GM23338 (cell line): ENCODE measurements around the gene CSTF2T. TPM values are rescaled to one million over a fixed set of nuclear protein-coding genes. Genes with fewer than 3 reads are reported as not detected.

Experiments used
- ATAC-seq: fragments of 200-7000 bp; cut with Tn5 transposase; 3 replicates; pipeline ENCODE4 v1.9.1; 2020
- DNase-seq: peaks from one replicate; pipeline ENCODE4 v3.0.0-alpha.2; 2015; ENCODE audit warnings: low spot score
- H2AFZ ChIP-seq: fragments of 200-600 bp; sonication (generic); 2 replicates; pipeline ENCODE4 v1.8.0; 2016; ENCODE audit warnings: antibody characterized with exemption, mild to moderate bottlenecking, moderate library complexity
- H3F3A ChIP-seq: fragments of 200-600 bp; sonication (generic); replicated peaks from 2 replicates; pipeline ENCODE4 v1.8.0; 2017; ENCODE audit warnings: antibody characterized with exemption, mixed run types, low read depth
- H3K27ac ChIP-seq: fragments of 200-600 bp; sonication (generic); 2 replicates; pipeline ENCODE4 v1.6.1; 2016; ENCODE audit warnings: low read depth
- H3K27me3 ChIP-seq: fragments of 200-600 bp; sonication (generic); 2 replicates; pipeline ENCODE4 v1.8.0; 2016; ENCODE audit warnings: mild to moderate bottlenecking, mixed run types, moderate library complexity; ENCODE audit not compliant: insufficient read depth
- H3K36me3 ChIP-seq: fragments of 200-600 bp; sonication (generic); 2 replicates; pipeline ENCODE4 v1.8.0; 2016; ENCODE audit warnings: mild to moderate bottlenecking; ENCODE audit not compliant: insufficient read depth
- H3K4me1 ChIP-seq: fragments of 200-600 bp; sonication (generic); 2 replicates; pipeline ENCODE4 v1.8.0; 2016; ENCODE audit warnings: mild to moderate bottlenecking, moderate library complexity; ENCODE audit not compliant: insufficient read depth
- H3K4me2 ChIP-seq: fragments of 200-600 bp; sonication (generic); 2 replicates; pipeline ENCODE4 v1.7.1; 2017; ENCODE audit warnings: mixed run types
- H3K4me3 ChIP-seq: fragments of 200-600 bp; sonication (generic); 2 replicates; pipeline ENCODE4 v1.6.1; 2016; ENCODE audit warnings: mixed run types
- H3K79me2 ChIP-seq: fragments of 200-600 bp; sonication (generic); replicated peaks from 2 replicates; pipeline ENCODE4 v1.8.0; 2017; ENCODE audit warnings: mild to moderate bottlenecking; ENCODE audit not compliant: insufficient read depth
- H3K9me2 ChIP-seq: fragments of 200-600 bp; sonication (generic); 2 replicates; pipeline ENCODE4 v1.8.0; 2017; ENCODE audit not compliant: insufficient read depth
- H4K20me1 ChIP-seq: fragments of 200-600 bp; sonication (generic); replicated peaks from 2 replicates; pipeline ENCODE4 v1.8.0; 2017; ENCODE audit warnings: mild to moderate bottlenecking; ENCODE audit not compliant: insufficient read depth
- H3K27ac Mint-ChIP-seq: 2 replicates; pipeline ENCODE4 v1.8.0; 2020; ENCODE audit warnings: inconsistent platforms, mild to moderate bottlenecking, moderate library complexity, mixed read lengths
- H3K27me3 Mint-ChIP-seq: 3 replicates; pipeline ENCODE4 v1.8.0; 2022; ENCODE audit warnings: low read depth, mild to moderate bottlenecking, moderate library complexity, mixed read lengths, inconsistent platforms; ENCODE audit not compliant: insufficient read depth, poor library complexity
- H3K36me3 Mint-ChIP-seq: 3 replicates; pipeline ENCODE4 v1.8.0; 2021; ENCODE audit warnings: low read depth, mild to moderate bottlenecking, inconsistent platforms, moderate library complexity, mixed read lengths
- H3K4me1 Mint-ChIP-seq: 3 replicates; pipeline ENCODE4 v1.8.0; 2020; ENCODE audit warnings: mild to moderate bottlenecking, inconsistent platforms, mixed read lengths
- H3K4me3 Mint-ChIP-seq: 3 replicates; pipeline ENCODE4 v1.8.0; 2021; ENCODE audit warnings: moderate library complexity, mild to moderate bottlenecking, inconsistent platforms, mixed read lengths
- H3K9me3 Mint-ChIP-seq: 3 replicates; pipeline ENCODE4 v1.8.0; 2020; ENCODE audit warnings: moderate library complexity, mild to moderate bottlenecking, inconsistent platforms, mixed read lengths
- CREB1 ChIP-seq: fragments of 250-450 bp; sonication (Bioruptor Pico); IDR thresholded peaks from 2 replicates; pipeline ENCODE4 v1.5.0; 2020; ENCODE audit warnings: low read depth, mild to moderate bottlenecking, moderate library complexity
- EZH2 ChIP-seq: fragments of 200-600 bp; sonication (generic); IDR thresholded peaks from one replicate; pipeline ENCODE4 v1.8.0; 2017; ENCODE audit warnings: antibody characterized with exemption, mild to moderate bottlenecking, low read depth; ENCODE audit not compliant: unreplicated experiment
- EZH2phosphoT487 ChIP-seq: fragments of 200-600 bp; sonication (generic); IDR thresholded peaks from one replicate; pipeline ENCODE4 v1.8.1; 2018; ENCODE audit warnings: antibody characterized with exemption; ENCODE audit not compliant: unreplicated experiment
- NANOG ChIP-seq: IDR thresholded peaks from 2 replicates; pipeline ENCODE4 v1.6.1; 2016; ENCODE audit warnings: antibody characterized with exemption, borderline replicate concordance
- POLR2AphosphoS5 ChIP-seq: IDR thresholded peaks from 2 replicates; pipeline ENCODE4 v1.6.1; 2016; ENCODE audit warnings: antibody characterized with exemption, low read depth
- STAT1 ChIP-seq: IDR thresholded peaks from one replicate; pipeline ENCODE4 v1.6.1; 2016; ENCODE audit warnings: antibody characterized with exemption; ENCODE audit not compliant: unreplicated experiment
- ZNF114 ChIP-seq: fragments of 250-450 bp; sonication (Bioruptor Pico); IDR thresholded peaks from 2 replicates; pipeline ENCODE4 v1.5.0; 2020; ENCODE audit warnings: mild to moderate bottlenecking, moderate library complexity
- polyA plus RNA-seq: library from polyadenylated mRNA; unstranded; fragments of >200 nt; fragmentation: Nextera tagmentation; extraction: Ambion mirVana; gene quantifications from 2 replicates; pipeline ENCODE4 v1.2.1, GENCODE V29; 2016
- total RNA-seq: library from RNA; depleted of rRNA; stranded (reverse); fragments of >200 nt; shearing (Covaris generic); gene quantifications from 2 replicates; pipeline ENCODE4 v1.2.3, GENCODE V29; 2014
- TF ChIP-seq, protein P1 (sequence below): IDR thresholded peaks from one replicate; pipeline ENCODE4 v1.6.1; 2018; ENCODE audit warnings: antibody characterized with exemption; ENCODE audit not compliant: unreplicated experiment
- TF ChIP-seq, protein P2 (sequence below): IDR thresholded peaks from 2 replicates; pipeline ENCODE4 v1.6.1; 2016; ENCODE audit warnings: antibody characterized with exemption
- TF ChIP-seq, protein P3 (sequence below), 2 experiments: fragments of 200-600 bp in 1 of 2; sonication (generic) in 1 of 2; conservative IDR thresholded peaks; 2 replicates each; pipeline versions ENCODE4 v1.5.1 to v1.6.1; 2016 to 2017; ENCODE audit warnings: antibody characterized with exemption in 2 of 2, low read depth in 2 of 2, mild to moderate bottlenecking in 2 of 2, moderate library complexity in 1 of 2

CSTF2T gene
- total and polyA plus RNA-seq, 2 experiments from 2014 or later = 9.8 to 31.9 TPM

GRCh38 chr10:51654918-51655317, 44.5 kb downstream of the CSTF2T start (continued):
- TF ChIP-seq, protein P1, sequence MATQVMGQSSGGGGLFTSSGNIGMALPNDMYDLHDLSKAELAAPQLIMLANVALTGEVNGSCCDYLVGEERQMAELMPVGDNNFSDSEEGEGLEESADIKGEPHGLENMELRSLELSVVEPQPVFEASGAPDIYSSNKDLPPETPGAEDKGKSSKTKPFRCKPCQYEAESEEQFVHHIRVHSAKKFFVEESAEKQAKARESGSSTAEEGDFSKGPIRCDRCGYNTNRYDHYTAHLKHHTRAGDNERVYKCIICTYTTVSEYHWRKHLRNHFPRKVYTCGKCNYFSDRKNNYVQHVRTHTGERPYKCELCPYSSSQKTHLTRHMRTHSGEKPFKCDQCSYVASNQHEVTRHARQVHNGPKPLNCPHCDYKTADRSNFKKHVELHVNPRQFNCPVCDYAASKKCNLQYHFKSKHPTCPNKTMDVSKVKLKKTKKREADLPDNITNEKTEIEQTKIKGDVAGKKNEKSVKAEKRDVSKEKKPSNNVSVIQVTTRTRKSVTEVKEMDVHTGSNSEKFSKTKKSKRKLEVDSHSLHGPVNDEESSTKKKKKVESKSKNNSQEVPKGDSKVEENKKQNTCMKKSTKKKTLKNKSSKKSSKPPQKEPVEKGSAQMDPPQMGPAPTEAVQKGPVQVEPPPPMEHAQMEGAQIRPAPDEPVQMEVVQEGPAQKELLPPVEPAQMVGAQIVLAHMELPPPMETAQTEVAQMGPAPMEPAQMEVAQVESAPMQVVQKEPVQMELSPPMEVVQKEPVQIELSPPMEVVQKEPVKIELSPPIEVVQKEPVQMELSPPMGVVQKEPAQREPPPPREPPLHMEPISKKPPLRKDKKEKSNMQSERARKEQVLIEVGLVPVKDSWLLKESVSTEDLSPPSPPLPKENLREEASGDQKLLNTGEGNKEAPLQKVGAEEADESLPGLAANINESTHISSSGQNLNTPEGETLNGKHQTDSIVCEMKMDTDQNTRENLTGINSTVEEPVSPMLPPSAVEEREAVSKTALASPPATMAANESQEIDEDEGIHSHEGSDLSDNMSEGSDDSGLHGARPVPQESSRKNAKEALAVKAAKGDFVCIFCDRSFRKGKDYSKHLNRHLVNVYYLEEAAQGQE = no peak
- no peak for TF ChIP-seq NANOG
- no peak for TF ChIP-seq EZH2phosphoT487
- no peak for TF ChIP-seq POLR2AphosphoS5
- TF ChIP-seq, protein P2, sequence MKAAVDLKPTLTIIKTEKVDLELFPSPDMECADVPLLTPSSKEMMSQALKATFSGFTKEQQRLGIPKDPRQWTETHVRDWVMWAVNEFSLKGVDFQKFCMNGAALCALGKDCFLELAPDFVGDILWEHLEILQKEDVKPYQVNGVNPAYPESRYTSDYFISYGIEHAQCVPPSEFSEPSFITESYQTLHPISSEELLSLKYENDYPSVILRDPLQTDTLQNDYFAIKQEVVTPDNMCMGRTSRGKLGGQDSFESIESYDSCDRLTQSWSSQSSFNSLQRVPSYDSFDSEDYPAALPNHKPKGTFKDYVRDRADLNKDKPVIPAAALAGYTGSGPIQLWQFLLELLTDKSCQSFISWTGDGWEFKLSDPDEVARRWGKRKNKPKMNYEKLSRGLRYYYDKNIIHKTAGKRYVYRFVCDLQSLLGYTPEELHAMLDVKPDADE = no peak
- TF ChIP-seq, protein P3, sequence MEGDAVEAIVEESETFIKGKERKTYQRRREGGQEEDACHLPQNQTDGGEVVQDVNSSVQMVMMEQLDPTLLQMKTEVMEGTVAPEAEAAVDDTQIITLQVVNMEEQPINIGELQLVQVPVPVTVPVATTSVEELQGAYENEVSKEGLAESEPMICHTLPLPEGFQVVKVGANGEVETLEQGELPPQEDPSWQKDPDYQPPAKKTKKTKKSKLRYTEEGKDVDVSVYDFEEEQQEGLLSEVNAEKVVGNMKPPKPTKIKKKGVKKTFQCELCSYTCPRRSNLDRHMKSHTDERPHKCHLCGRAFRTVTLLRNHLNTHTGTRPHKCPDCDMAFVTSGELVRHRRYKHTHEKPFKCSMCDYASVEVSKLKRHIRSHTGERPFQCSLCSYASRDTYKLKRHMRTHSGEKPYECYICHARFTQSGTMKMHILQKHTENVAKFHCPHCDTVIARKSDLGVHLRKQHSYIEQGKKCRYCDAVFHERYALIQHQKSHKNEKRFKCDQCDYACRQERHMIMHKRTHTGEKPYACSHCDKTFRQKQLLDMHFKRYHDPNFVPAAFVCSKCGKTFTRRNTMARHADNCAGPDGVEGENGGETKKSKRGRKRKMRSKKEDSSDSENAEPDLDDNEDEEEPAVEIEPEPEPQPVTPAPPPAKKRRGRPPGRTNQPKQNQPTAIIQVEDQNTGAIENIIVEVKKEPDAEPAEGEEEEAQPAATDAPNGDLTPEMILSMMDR (conservative IDR thresholded peaks at IDR 0.05; ENCODE audit: low read depth in 2 of 2) = no peak

- Histone ChIP-seq H3K79me2 (no peaks in the 10 kb centered on the region), H3F3A (no peaks in the 10 kb centered on the region), H3K4me2 (no peak overlapping the region), H3K4me1 (peaks cover 8% of the 10 kb centered on the region), H3K9me2 (no peaks in the 10 kb centered on the region), H2AFZ (no peak overlapping the region), H3K36me3 (no peaks in the 10 kb centered on the region), H4K20me1 (no peaks in the 10 kb centered on the region), H3K4me3 (no peak overlapping the region), H3K27me3 (no peaks in the 10 kb centered on the region), H3K27ac (no peak overlapping the region)
- peaks cover 7% of the 10 kb centered on the region for H3K4me1 Mint-ChIP-seq
- H3K27me3 Mint-ChIP-seq = no peaks in the 10 kb centered on the region
- no peak for DNase-seq
- no peak for ATAC-seq
- H3K9me3 Mint-ChIP-seq = no peaks in the 10 kb centered on the region
- no peaks in the 10 kb centered on the region for H3K36me3 Mint-ChIP-seq
- no peak overlapping the region for H3K27ac Mint-ChIP-seq
- H3K4me3 Mint-ChIP-seq = no peak overlapping the region
- TF ChIP-seq POLR2AphosphoS5 (no peak), STAT1 (no peak), EZH2phosphoT487 (no peak), ZNF114 (CRISPR knock-in tag) (no peak), NANOG (no peak), EZH2 (no peak), CREB1 (CRISPR knock-in tag) (no peak)
- TF ChIP-seq, protein P1 = no peak
- TF ChIP-seq, protein P3 (conservative IDR thresholded peaks at IDR 0.05; ENCODE audit: low read depth in 2 of 2) = no peak
Measured at GRCh38 chr10:51653025-51653424, 46.4 kb downstream of the CSTF2T start.
